T-helper 1 cell treated with Interleukin-12 subunit alpha and Interleukin-12 subunit beta and Interleukin-4 antibody, amounts not matched to agents 30 ng/mL and 1 ng/mL, for 36 hours (primary cell): ENCODE data around the gene CIB2. TPM values are rescaled to one million over a fixed set of nuclear protein-coding genes. Genes with fewer than 3 reads are reported as not detected.

ENCODE experiments used
- intact Hi-C: fragments of 100-400 bp; cut with micrococcal nuclease; formaldehyde crosslinking; loops from one replicate; pipeline ENCODE4 v1.15.1; 2024
- total RNA-seq: library from RNA; stranded (reverse); gene quantifications from 2 replicates; pipeline ENCODE4 v1.2.3, GENCODE V29; 2022

The CIB2 gene
- total RNA-seq, 1 donor from 2014 or later = 1.9 TPM

DNA sequence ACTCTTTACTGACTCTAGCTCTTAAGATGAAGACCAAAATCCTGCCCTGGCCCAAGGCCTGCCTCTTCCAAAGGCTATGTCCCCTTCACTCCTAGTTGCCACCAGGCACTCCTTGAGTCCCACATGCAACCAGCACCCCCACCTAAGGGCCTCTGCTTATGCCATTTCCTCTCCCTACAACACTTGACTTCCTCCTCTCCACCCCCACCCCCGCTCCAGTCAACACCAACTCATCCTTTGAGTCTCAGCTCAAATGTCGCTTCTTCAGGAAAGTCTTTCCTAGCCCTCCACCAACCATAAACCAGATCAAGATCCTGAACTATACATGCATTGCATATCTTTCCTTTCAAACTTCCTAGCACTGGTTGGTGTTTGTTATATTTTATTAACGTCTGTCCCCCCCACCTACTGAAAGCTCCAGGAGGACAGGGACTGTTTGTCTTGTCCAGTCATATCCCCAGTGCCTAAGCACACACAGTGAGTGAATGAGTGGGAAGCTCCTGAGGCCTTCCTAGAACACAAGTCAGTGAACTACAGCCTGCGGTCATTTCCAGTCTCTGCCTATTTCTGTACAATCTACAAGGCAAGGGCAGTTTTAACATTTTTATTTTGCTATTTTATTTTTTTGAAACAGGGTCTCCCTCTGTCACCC lies 61.1 kb downstream of the CIB2 start:
- intact Hi-C loops = loop anchor here (1.0 kb wide), 1 partner anchor 23 kb away; no protein-coding TSS in a partner anchor

DNA sequence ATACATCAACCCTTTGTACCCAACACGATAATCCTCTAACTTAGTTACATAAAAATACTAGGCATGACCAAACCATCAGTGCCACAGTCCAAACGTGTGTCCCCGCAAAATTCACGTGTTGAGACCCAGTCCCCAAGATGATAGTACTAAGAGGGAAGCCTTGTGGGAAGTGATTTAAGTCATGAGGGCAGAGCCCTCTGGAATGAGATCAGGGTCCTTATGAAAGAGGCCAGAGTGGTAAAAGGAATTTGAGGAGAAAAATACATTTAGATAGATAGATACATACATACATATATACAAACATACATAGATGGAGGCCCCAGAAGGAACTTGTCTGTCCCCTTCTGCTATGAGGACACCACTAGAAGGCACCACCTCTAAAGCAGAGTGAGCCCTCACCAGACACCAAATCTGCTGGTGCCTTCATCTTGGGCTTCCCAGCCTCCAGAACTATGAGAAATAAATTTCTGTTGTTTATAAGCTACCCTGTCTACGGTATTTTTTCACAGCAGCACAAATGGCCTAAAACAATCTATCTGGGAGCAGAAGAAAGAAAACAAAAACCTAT lies 61.7 kb downstream of the CIB2 start:
- intact Hi-C loops = loop anchor here (1.0 to 5.0 kb wide), 2 partner anchors 22 to 37 kb away; no protein-coding TSS in a partner anchor

DNA sequence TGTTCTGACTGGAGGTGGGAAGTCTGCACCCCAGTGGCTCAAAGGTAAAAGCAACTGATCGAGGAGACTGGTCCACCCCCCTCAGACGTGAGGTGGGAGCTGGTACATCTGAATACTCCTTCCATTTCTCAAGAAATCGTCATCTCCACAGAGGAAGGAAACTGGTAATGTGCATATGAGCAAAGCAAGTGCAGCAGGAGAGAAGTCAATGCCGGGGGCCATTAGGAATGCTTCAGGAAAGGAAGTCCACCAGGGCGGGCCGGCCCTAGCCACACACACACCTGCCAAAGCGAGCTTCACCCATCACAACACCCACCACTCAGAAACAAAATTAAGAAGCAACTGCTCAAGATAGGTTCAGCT lies 62.2 kb downstream of the CIB2 start:
- intact Hi-C loops = loop anchor here (5.0 kb wide), 1 partner anchor 37 kb away; no protein-coding TSS in a partner anchor

DNA sequence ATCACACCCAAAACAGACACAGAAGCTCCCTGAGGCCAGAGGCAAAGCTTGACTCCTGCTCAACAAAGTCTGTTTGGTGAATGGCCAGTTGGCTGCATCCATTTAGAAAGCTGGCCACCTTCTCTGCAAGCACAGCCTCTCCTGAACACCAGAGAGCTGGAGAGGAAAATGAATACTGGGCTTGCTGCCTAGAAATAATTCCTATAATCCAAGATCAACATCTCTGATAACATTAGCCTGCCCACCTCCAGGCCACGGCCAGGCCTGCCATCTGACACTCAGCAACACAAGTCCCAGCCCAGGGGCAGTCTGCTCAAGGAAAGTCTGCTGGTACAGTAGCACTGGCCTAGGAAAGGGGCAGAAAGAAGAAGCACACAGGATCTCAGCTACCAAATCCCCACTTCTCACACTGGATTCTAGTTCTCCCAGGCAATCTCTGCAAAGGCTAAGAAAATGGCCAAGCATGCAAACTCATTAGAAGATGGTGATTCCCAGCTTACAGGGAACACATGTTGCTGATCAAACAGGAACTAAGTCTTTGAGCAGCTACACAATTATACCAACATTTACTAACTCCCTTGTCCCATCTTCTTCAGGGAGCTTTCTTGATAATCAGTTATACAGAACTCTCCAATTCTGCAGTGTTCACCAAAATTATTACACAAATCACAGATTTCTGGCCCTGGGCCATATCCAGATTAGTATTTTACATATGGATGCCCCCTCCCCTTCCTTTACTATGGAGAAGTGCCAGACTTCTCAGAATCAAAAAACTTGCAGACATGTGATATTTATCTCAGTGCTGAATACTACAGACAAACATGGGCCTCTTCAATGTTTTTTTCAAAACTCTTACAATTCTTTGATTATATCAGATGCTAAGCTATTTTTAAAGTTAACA lies 63.7 kb downstream of the CIB2 start:
- intact Hi-C loops = loop anchor here (5.0 kb wide), 1 partner anchor 35 kb away; no protein-coding TSS in a partner anchor

DNA sequence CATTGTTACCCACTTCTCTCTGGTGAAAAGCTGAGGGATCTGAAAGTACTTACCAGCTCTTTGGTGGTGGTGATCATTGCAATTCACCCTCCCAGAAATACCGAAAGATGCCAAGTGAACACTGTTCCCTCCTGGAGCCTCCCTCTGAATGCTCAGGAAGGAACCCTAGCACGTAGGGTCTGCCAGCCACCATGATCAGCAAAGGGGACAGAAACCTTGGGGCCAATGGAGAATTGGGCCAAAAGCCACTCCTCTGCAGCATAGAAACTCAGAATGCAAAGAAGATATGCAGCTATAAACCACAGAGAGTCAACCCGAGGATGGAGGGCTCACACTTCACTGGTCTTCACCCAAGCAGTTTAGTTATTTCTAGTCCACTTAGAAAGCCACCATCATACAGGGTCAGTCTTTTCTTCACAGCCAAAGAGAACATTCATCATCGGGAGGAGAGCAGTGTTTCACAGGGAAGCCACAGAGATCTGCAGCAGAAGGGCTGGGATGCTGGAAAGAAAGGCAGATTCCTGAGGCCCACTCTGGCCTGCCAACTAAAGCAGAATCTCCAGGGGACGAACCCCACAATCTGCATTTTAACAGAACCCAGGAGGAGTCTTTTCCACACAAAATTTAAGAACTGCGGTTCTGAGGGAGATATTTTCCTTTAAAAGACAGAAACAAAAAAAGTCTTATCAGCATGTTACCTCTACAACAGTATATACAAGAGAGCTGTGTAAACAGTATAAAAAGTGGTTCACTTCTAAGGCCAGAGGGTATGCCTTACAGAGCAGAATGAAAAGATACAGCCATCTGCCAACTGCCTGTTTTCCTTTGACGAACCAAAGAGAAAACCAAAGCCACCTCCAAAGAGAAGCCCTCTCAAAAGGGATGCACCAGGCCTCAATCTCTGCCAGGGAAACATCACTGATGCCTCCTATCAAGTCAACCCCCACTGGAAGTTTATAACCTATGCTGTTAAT lies 65.0 kb downstream of the CIB2 start:
- intact Hi-C loops = loop anchor here (5.0 kb wide), 1 partner anchor 34 kb away; no protein-coding TSS in a partner anchor

DNA sequence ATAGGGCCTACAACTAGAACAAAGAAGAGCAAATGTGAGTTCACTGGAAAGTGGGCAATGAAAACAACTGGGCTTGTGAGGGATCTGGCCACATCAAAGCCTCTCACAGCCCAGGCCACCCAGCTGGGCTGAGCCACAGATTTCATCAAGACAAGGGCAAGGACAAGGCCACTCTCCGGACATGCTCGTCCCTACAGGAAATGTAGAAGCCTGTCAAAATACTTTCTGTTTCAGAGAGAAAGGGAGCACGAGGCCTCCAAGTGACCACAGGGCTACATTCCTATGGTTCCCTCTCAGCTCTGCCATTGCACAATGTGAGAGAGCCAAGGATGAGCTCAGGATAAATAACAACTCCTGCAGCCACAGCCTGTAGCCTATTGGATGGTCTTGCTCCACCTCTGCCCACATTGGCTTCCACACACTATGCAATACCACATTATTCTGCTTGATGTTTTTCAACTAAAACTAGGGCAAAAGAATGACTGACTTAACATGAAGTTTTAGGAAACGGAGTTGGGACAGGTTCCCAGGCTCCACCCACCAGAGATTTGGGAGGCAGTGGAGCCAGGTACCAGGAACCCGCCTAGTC lies 65.9 kb downstream of the CIB2 start:
- intact Hi-C loops = loop anchor here (5.0 kb wide), 1 partner anchor 33 kb away; no protein-coding TSS in a partner anchor

DNA sequence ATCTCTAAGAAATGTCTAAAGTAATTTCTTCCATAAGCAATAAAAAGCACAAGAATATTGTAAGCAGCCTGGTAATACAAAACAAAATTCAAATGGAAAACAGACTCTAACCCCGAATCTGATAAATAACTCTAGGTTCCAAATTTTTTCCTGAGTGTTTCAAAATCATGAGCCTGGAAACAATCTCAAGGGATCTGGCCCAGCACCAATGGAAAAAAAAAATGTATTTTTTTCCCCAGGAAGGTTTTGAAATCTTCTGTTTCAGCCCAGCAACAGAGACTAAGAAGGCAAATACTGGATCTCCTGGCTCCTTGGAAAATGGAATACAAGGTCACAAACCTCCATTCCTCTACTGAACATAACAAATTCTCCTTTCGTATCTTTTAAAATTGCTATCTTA lies 66.7 kb downstream of the CIB2 start:
- intact Hi-C loops = no loop called here

DNA sequence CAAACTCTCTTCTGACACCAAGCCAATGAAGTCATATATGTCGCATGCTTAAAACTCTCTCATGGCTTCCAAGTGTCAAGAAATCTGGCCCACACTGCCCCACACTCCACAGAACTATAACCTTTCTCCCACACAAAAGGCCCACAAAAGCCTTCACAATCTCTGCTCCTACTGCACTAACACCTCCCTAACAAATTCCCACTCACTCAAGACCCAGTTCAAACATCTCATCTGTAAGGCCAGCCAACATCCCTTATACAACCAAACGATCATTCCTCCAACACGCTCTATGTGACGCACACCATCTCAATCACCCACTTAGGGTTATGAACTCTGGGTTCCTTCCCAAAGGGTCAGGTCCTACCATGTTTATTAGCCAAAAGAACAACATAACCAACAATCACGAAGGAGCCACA lies 67.3 kb downstream of the CIB2 start:
- intact Hi-C loops = no loop called here

DNA sequence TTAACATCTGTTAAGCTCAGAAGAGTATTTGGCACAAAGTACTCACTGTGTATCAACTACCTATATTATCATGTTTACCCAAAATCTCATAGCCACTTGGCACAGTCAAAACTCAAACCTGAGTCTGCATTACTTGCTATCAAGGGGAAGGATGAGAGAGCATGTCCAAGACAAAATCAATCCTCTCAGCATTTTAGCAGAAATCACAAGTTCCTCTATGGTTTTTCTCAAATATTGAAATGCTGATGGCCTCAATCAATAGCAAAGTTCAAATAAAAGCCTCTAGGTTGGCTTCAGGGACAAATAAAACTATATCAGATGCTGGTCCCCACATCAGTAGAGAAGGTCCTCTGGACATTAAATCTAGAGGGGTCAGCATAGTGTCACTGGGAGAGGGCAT lies 68.0 kb downstream of the CIB2 start:
- intact Hi-C loops = no loop called here

DNA sequence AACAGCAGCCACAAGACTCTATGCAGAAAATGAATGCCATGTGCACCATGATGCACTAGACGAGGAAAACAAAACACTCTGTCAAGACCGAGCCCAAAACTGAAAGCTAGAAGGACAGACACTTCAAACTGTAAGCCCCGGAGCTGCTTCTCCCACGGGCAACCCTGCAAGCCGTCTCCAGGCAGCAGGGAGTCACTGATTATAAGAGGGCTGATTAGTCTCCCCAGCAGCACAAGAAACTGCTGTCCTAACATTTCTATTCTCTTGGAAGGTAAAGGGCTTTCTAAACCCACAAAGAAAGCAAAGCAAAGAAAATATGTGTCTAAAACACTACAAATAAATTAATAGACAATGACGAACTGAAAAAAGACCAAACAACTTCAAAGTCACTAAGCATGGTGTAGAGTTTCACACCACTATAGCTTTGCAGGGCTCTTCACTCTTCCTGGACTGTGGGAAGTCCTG lies 69.2 kb downstream of the CIB2 start:
- intact Hi-C loops = loop anchor here (1.0 kb wide), 1 partner anchor 10 kb away; no protein-coding TSS in a partner anchor

DNA sequence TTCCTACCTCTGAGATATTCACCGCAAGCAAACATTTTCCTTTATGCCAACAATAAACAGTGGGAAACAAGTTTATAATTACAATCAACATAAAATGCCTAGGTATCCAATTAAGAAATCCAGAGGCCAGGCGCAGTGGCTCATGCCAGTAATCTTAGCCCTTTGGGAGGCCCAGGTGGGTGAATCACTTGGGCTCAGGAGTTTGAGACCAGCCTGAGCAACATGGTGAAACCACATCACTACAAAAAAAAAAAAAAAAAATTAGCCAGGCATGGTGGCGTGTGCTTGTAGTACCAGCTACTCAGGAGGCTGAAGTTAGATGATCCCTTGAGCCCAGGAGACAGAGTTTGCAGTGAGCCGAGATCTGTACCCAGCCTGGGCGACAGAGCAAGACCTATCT lies 71.0 kb downstream of the CIB2 start:
- intact Hi-C loops = no loop called here

DNA sequence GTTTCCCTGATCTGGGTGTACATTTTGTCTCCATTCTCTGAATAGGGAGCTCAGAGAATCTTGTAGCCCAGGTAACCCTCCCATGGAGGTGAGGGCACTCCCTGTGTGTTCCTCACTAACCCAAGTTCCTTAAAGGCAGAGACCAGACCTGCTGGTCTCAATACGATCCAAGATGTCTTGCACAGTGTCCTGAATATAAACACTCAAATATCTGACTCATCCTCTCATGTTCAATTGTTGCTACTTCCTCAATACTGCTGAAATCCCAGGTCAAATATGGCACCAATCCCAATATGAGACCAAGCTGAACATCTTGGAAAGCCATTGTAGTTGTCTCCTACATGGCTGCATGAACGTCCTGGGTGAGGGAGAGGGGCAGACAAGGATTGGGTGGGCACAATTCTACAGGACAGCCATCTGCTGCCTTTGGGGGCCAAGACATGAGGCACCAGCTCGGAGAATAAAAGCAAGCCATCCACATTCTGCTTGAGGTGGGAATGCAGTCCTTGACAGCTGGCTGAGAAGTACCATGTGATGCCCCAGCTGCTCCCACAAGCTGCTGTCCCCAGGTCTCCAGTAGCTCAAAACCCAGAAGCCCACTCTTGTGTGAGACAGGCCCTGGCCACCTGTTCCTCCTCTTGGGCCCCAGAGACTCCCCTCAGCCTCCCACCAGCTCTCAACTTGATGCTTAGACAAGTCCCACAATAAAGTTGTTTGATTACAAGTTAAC lies 72.0 kb downstream of the CIB2 start:
- intact Hi-C loops = loop anchor here (10.0 kb wide), 1 partner anchor 486 kb away; the partner anchor contains the start of gene PSMA4

DNA sequence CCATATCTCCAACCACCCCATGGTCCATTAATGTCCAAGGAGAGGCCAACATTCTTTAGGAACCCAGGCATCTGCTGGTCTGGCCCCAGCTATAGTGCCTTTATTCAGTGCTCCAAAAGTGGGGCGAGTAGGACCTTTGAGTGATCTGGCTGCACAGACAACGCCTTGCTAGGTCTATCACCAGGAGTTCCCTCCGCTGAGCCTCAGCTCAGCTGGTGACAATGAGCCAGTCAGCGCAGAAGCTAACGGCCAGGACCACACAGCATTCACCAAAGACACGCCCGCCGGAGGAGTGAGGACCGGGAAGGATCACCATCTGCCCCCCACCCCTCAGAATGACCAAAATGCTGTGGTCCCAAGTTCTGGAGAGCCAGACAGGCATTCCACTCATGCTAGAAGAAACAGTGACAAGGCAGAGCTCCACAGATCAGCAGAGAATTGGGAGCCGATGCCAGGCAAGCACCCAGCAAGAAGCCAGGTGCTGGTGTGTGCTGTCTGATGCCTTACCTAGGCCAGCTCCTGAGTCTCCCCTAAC lies 72.8 kb downstream of the CIB2 start:
- intact Hi-C loops = loop anchor here (10.0 kb wide), 1 partner anchor 486 kb away; the partner anchor contains the start of gene PSMA4

DNA sequence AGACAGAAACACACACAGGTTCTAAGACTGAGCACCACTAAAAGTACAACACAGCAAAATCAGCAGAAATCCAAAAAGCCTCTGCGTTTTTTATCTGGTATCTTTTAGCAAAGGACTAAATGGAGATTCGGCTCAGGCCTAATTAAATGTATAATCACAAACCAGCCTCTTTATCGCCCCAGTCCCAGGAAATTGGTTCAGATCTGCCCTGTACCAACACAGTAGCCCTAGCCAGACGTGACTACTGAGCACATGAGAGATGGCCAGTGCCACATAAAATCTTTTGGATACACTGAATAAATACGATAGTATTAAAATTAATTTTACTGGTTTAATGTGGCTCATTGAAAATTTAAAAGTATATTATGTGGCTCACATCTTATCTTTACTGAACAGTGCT lies 73.4 kb downstream of the CIB2 start:
- intact Hi-C loops = loop anchor here (10.0 kb wide), 1 partner anchor 487 kb away; the partner anchor contains the start of gene PSMA4

DNA sequence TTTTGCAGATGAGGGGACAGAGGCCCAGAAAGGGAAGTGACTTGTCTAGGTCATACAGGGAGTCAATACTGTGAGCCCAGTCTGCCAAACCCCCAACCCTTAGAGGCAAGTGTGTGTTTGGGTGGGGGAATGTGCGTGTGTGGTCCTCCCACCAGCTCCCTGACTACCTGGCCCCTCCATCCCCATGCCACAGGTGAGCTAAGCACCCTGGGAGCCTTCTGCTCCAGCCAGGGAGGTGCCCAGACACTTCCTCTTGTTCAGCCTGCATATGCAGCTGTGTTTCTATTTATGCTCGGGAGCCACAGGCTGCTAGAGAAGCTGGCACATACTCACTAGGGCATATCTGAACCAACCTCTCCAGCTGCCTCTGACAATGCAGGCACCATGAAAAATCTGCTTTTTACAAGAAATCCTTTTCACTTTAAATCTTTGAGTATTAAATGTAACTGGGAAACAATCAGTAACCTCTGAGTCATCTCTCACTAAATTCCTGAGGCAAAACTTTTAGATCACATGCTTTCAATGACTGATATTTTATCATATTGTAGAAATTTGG lies 74.5 kb downstream of the CIB2 start:
- intact Hi-C loops = loop anchor here (10.0 kb wide), 1 partner anchor 488 kb away; the partner anchor contains the start of gene PSMA4

DNA sequence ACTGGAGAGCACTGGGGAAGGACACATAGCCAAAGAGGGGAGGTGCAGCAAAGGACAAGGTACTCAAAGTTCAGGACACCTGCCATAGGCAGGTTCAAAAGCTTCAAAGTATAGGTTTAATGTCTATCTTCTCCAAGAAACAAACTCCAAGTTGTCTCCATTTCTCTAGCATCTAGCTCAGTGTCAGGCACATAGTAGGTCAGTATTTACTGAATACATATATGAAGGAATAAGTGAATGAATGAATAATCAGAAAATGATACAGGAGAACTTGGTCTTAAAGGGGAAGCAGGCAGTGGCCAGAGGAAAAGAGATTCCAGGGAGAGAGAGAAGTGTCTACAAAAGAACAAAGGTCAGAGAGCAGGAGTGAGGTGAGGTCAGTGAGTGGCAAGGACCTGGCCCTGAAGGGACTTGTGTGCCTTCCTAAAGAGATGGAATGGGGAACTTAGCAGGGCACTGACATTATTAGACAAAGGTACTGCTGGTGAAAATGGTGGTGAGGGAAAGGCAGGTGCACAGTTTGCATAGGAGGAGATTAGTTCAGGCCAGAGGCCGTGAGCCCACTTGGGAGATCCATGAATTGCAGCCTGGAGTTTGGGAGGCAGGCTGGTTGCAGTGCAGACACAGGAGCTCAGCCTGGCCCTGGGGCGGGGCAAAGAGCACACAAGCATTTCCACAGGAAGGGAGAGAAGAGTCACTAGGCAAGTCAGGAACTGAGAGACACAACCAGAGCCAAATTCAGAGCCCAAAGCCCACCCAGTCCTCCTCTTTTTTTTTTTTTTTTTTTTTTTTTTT lies 75.1 kb downstream of the CIB2 start:
- intact Hi-C loops = loop anchor here (10.0 kb wide), 1 partner anchor 489 kb away; the partner anchor contains the start of gene PSMA4

DNA sequence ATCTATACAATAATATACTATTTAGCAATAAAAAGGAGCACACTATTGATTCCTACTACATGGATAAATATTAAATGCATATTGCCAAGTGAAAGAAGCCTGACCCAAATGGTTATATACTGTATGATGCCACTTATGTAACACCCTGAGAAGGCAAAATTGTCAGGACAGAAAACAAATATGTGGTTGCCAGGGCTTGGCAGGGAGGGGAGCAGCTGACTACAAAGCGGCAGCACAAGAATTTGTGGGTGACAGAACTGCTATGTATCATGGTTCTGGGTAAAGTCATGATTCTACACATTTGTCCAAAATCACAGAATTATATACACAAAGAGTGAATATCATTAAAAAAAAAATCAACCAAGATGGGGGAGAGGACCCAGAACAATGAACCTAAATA lies 76.3 kb downstream of the CIB2 start:
- intact Hi-C loops = loop anchor here (10.0 kb wide), 1 partner anchor 490 kb away; the partner anchor contains the start of gene PSMA4
